Pericardium fibroblast (primary cell): Measurements from ENCODE around the gene GPR101. TPM values are rescaled to one million over a fixed set of nuclear protein-coding genes. Genes with fewer than 3 reads are reported as not detected.

Source experiments
- total RNA-seq: library from RNA; depleted of rRNA; stranded (reverse); fragments of >200 nt; gene quantifications from 2 replicates; pipeline ENCODE4 v1.2.3, GENCODE V29; 2015

Gene GPR101, protein sequence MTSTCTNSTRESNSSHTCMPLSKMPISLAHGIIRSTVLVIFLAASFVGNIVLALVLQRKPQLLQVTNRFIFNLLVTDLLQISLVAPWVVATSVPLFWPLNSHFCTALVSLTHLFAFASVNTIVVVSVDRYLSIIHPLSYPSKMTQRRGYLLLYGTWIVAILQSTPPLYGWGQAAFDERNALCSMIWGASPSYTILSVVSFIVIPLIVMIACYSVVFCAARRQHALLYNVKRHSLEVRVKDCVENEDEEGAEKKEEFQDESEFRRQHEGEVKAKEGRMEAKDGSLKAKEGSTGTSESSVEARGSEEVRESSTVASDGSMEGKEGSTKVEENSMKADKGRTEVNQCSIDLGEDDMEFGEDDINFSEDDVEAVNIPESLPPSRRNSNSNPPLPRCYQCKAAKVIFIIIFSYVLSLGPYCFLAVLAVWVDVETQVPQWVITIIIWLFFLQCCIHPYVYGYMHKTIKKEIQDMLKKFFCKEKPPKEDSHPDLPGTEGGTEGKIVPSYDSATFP
- total RNA-seq: not detected in 2 replicates

DNA sequence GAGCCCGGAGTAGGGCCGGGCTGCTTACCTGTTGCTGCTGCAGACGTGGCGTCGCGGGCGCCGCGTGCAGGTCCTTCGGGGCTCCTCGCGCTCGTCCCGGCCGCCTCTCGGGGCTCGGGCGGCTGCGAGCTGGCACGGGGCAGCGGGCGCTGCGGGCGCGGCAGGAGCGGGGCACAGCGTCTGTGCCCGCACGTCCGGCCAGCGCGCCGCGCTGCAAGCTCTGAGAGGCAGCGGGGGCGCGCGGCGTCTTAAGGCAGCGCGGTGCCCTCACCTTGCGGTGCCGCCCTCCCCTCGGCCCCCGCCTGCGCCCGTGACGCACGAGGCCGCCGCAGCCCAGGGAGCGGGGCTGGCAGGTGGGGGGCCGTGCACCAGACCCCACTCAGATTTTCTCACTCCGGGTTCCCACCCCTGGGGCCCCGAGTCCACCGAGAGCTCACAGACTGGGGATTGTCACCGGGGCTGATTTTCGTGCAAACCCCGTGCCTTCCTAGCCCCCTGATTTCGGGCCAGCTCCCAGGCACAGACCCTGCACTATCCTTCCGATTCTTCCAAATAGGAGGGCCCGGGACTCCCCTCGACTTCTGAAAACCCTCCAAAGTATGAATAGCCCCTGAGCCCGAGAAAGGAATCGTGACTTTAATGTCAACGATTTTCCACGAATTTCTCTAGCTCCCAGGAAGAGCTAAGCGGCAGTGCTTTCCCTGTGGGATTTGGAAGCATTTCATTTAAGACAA lies at the start of gene GPR101:
Gene GPR101, minus strand, starts transcription at position 222 of the 734 bp plus-strand sequence. CDS start 2,321 bp downstream, outside the sequence.

Other genes starting within 250 kb of the GPR101 start
- 103 and 142 TPM in 2 replicates for gene RBMX, start 153.3 kb downstream of the GPR101 start, total RNA-seq